ENCODE data around the gene SLC25A43.

DNA sequence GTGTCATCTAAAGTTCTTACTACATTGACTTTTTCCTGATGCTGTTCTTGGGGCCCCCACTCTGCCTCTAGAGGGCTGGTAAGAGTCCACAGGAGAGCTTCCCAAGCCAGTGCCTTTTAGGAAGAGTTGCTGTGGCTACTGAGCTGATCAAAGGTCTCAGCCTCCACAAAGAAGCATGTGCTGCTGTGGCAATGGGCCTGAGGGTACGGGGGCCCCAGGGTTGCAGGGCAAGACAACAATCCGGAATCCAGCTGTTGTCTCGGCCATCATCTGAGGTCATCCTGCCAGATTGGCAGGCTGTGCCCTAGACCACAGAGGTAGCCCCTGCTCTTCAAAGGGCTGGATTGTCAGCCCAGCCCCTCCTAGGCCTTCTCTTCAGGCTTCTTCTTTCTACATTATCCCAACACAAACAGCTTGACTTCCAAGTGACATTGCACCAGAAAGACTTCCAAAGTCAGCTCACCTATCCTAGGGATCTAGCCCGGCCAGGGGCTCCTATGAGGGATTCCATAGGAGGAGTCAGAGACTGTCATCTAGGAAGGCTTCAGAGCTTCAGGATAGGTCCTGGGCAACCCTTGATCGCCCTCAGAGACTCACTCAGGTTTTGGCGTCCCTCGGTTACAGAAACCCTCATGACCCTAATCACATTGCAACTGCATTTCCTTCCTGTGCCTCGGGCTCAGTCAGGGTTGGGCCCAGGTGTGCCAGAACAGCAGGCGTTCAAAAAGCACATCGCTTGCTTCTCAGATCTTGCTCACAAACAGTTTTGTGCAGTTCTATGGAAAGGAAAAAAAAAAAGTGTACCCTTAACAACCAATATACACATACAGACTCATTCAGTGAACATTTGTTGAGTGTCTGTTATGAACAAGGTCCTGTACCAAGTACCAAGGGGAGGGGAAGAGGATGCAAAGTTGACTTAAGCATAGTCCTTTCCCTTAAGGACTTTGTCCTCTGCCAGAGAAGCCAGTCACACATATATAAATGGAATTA is 96.9 kb downstream of the SLC25A43 start:
- TF ChIP-seq, protein P1, sequence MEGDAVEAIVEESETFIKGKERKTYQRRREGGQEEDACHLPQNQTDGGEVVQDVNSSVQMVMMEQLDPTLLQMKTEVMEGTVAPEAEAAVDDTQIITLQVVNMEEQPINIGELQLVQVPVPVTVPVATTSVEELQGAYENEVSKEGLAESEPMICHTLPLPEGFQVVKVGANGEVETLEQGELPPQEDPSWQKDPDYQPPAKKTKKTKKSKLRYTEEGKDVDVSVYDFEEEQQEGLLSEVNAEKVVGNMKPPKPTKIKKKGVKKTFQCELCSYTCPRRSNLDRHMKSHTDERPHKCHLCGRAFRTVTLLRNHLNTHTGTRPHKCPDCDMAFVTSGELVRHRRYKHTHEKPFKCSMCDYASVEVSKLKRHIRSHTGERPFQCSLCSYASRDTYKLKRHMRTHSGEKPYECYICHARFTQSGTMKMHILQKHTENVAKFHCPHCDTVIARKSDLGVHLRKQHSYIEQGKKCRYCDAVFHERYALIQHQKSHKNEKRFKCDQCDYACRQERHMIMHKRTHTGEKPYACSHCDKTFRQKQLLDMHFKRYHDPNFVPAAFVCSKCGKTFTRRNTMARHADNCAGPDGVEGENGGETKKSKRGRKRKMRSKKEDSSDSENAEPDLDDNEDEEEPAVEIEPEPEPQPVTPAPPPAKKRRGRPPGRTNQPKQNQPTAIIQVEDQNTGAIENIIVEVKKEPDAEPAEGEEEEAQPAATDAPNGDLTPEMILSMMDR (IDR thresholded peaks at IDR 0.05 in 4 of 5, conservative IDR thresholded peaks at IDR 0.05 in 1 of 5): no peak
- no peak for TF ChIP-seq POLR2A (IDR thresholded peaks at IDR 0.05)

All from gastrocnemius medialis (tissue), 4 donors.